CD4-positive, alpha-beta T cell treated with Interleukin-21 for 1 hour (primary cell): Measurements from ENCODE around the gene LAMTOR5.
"Not testable (repeated sequence)": the region's sequence is repeated elsewhere in the genome, so short reads cannot be mapped to it uniquely, and the experiment has no call there.

ENCODE experiments used
- DNase-seq: peaks from one replicate; pipeline ENCODE4 v3.0.0-alpha.2; 2020

The LAMTOR5 gene

DNA sequence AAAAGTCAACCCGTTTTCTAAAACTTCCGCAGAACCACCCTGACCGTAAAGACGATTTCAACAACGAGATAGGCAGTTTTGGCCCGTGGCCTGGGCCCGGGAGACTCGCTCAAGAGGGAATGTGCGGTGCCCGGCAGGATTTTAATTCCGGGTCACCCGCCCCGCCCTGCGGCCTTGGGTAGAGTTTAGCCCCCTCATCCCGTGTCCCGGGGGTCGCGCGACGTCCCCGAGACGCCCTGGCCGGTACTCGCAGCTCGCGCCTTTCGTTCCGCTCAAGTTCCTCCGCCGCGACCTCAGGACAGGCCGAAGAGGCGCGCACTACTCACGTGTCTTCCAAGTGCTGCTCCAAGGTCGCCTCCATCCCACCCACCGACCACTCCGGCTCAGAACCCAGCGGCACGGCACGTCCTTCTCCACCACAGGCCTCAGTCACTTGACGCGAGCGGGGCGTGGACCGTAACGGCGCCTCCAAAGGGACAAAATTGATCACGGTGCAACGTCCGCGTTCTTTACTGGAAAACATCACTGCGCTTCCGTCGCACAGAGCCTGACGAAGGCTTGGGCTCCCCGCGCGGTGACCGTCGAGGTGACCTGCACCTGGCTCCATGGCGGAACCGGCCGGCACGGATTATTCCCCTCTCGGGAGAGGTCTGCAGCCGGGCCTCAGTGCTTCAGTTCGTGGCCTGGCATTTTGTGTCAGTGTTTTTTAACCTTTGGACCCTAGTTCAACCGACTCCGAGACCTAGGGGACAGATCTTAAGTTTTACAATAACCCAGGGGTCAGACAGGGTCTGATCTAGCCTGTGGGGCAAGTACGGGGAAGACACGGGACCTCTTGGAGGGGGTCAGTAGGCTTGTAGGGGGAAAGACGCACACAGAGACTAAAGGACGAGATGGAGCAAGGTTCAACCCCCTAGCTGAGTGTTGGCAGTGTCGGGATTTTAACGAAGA lies at the start of gene LAMTOR5:
TSS of gene LAMTOR5 (minus strand) at position 435 of the 951 bp plus-strand sequence. CDS start at position 361, 74 bp downstream.
- peak; percentile 95 for DNase-seq

DNA sequence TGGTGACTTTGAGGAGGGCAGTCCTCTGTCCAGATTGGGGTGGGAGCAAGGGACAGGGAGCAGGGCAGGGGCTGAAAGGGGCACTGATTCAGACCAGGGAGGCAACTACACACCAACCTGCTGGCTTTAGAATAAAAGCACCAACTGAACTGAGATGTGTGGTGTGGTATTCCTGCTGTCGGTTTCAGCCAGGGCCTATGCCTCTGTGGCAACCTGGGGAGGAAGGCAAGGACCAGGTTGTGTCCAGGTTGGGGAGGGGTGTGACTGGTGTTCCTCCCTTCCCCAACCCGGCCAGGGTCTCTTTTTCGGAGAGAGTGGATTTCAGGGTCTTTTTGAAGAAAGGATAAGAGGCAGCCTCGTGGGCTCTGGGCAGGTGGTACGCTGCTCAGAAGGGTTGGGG lies 49.7 kb upstream of the LAMTOR5 start:
- no peak for DNase-seq

DNA sequence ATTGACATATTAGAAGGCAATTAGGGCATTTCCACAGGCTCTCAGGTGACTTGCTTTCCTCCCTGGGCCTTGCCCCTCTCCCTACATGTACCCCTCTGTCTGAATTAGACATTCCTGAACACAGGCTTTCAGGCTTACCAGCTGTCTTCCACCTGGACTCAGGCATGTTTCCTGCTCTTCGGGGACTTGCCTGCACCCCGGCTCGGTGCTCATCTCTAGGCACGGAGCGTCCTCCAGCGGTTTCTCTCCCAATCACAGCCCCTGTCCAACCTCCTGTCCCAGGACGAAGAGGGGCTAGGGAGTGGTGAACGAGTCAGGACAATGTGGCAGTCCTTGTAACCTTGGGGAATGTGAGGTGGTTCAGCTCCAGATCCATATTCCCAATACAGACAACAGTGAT lies 47.7 kb upstream of the LAMTOR5 start:
- no peak for DNase-seq

DNA sequence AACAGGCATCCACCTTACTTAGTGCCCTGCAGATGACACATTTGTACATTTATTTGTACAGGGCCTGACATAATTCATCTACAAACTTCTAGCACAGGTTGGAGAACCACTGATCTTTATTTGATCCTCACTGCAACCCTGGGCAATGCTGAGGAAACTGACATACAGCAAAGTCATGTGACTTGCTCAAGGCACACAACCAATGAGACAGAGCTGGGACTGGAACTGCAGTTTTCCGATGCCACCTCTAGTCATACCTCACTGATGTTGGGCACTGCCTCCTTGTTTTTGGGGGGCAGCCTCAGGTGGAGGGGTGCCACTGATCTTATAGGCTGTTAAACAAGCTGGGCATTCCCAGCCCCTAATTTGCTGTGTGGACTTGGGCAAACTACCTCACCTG lies 46.8 kb upstream of the LAMTOR5 start:
- DNase-seq = no peak

DNA sequence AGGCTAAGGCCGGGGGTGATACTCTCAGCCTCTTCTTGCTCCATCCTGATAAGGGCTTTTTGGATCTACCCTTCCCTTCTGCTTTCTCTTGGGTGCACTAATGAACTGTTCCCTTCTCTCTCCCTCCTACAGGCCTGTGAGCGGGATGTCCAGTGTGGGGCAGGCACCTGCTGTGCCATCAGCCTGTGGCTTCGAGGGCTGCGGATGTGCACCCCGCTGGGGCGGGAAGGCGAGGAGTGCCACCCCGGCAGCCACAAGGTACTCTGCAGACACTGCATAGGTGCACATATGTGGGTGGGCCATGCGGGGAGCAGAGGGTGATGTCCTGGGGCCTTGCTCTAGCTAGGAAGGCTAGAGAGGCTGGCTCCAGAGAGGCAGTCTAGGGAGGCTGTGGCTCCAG lies 46.3 kb upstream of the LAMTOR5 start:
- DNase-seq = no peak

DNA sequence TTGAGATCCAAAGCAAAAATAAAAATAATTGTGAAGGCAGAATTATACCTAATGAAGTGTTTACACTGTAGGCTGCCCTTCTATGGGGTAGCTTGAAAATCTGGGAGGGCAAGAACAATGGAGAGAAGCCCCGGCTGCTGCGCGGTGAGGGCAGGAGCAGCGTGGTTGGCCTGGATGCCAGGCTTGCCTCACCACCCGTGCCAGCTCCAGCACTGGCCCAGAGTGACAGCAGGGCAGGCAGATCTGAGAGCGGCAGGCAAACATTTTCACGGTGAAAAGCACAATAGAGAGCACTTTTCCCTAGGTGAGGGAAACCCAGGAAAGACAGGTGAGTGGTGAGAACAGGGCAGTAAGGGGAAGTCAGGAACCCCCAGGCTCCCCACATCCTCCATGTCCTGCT lies 44.8 kb upstream of the LAMTOR5 start:
- no peak for DNase-seq

DNA sequence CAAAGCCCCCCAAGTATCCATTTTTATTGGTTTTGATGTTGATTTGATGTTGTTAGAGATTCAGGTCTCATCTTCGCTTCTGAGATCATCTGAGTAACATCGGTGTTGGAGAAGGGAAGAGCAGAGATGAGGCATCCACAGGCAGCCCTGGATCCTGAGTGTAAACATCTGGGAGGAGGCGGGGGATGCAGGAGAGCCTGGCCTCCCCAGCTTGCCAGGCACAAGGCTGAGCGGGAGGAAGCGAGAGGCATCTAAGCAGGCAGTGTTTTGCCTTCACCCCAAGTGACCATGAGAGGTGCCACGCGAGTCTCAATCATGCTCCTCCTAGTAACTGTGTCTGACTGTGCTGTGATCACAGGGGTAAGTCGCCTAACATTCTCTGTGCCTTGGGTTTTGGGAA lies 43.4 kb upstream of the LAMTOR5 start, which contains the start of gene PROK1:
TSS of gene PROK1 (plus strand) at position 221 of the 400 bp plus-strand sequence. CDS start at position 289, 68 bp downstream.
- DNase-seq = no peak

DNA sequence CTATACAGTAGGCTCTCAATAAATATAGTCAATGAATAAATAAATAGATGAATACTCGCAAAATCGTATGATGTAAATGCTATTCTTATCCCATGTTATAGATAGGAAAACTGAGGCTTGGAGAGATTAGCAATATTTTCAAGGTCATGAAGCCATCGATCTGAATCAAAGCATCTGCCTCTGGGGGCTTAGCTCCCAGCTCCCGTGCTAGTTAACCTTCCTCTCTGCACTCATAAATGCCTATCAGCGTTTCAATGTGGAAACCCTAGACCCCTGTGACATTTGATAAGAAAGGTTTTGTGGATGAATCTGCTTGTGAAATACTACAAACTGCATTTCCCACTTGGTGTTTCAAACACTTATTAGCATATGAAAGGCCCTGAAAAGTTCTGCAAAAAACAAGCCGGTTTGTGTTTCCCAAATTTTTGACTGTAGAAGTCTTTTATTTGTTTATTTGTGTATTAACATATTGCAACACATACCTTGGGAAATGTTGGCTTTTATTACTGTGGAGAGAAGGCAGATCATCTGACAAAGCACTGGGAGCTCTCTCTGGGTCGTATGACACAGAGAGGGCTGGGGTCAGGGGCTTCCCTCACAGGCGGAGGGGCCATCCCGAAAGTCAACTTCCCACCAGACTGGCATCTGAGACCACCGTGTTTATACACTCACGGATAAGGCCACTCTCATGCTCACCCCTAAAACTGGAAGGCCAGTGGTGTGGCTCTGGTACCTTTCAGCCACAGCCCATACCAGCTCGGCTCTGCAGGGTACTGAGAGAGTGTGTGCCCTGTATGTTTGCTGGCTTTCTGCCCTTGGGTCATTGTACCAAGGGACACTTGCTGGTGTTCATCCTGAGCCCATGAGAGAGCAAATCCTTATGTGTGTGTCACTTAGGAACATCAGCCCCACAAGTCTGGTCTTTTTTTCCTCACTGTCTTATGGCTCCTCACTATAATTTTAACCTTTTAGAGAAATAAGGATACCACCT lies 42.5 kb upstream of the LAMTOR5 start:
- DNase-seq = no peak

DNA sequence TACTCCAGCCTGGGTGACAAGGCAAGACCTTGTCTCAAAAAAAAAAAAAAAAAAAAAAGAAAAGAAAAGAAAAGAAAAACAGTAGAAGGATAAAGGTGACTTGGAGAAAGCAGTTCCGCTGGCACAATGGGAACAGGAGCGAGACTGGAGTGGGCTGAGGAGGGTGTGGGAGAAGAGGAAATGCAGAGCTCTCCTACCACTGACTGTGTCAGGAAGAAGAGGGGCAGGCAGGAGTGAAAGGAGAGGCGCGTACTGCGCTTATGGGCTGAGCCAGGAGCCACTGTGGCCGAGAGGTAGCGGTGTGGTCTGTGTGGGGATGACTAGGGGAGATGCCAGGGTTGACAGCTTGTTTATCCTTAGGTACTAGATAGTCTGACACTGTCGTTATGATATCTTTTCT lies 37.1 kb upstream of the LAMTOR5 start:
- DNase-seq = no peak

DNA sequence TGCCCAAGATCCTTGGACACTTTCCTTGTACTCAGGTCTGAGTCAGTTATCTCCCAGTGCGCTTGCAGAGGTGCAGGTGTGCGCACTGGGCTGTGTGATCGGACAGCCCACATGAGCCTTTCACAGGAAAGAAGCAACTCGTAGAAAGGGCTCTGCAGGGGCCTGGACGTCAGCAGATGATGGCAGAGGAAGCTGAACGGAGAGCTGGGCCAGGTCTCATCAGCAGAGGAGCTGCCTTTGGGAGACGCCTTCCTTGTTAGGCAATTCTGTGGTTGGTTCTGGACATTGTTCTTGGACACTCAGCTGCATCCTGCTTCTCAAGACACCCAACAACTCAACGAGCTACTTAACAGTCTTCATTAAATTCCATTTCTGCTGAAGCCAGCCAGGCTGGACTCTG lies 36.0 kb upstream of the LAMTOR5 start:
- no peak for DNase-seq

DNA sequence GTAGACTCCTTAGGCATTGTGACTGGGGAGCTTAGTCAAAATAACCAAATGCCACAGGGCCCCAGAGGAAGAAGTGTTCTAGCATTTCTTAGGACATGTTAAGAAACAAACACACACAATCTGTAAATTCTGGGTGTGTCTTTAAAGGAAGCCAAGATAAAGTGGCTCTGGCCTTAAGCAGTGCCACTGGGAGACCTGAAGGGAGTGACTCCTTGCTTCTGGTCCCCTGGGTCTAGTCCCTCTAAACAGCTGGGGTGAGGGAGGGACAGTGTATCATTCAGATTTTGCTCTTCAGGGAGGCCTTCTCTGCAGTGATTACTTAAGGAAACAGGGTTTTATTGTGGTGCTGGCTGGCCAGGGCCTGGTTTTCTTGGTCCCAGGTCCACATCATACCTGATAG lies 34.4 kb upstream of the LAMTOR5 start:
- DNase-seq = no peak

DNA sequence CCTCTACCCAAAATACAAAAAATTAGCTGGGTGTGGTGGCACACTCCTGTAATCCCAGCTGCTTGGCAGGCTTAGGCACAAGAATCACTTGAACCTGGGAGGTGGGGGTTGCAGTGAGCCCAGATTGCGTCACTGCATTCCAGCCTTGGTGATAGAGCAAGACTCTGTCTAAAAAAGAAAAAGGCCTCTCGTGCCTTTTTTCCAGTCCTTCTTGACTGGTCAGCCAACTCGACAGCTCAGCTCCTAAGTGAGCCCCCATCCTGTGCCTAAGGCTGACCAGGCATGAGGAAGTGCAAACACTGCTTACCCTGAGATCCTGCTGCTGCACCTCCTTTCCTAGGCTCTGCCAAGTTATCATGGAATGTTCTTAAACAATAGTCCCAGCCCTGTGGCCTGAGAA lies 33.4 kb upstream of the LAMTOR5 start:
- DNase-seq = no peak

DNA sequence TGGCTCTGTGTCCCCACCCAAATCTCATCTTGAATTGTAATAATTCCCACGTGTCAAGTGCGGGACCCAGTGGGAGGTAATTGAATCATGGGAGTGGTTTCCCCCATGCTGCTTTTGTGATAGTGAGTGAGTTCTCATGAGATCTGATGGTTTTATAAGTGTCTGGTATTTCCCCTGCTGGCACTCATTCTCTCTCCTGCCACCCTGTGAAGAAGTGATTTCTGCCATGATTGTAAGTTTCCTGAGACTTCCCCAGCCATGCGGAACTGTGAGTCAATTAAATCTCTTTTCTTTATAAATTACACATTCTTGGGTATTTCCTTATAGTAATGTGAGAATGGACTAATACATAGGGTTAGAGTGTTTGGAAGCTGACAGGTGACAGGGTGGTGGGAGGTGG lies 32.4 kb upstream of the LAMTOR5 start:
- DNase-seq = not testable (repeated sequence)

DNA sequence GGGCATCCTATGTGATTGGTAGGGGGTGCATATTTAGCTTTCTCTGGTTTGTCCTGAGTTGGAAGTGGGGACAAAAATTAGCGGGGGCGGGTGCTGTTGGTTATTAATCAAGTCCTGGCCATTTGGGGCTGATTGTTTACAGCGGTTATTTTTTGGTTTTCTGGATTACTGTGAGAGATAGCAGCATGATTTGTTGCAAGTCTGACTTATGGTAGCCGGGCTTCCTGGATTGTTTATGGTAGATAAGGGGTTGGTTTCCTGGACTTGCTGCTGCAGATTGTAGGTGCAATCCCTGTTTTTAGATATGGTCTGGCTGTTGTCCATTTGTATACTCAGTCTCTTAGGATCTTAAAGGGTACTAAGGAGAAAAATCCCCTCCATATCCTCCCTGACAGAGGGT lies 31.4 kb upstream of the LAMTOR5 start:
- DNase-seq = no peak

DNA sequence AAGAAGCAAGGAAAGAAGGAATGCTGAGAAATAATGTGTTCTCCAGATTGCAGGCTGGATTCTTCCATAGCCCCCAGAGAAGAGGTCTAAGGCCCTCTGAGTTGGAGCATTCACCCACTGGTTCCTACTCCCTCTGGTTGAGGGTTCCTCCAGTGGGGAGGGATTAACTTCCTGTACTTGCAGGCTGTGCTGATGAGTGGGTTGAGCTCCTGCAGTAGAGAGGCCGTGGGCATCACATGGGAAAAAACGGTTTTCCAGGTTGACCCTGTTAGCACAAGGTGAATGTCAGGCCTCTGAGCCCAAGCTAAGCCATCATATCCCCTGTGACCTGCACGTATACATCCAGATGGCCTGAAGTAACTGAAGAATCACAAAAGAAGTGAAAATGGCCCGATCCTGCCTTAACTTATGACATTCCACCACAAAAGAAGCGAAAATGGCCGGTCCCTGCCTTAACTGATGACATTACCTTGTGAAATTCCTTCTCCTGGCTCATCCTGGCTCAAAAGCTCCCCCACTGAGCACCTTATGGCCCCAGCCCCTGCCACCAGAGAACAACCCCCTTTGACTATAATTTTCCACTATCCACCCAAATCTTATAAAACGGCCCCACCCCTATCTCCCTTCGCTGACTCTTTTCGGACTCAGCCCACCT lies 30.3 kb upstream of the LAMTOR5 start:
- not testable (repeated sequence) for DNase-seq

DNA sequence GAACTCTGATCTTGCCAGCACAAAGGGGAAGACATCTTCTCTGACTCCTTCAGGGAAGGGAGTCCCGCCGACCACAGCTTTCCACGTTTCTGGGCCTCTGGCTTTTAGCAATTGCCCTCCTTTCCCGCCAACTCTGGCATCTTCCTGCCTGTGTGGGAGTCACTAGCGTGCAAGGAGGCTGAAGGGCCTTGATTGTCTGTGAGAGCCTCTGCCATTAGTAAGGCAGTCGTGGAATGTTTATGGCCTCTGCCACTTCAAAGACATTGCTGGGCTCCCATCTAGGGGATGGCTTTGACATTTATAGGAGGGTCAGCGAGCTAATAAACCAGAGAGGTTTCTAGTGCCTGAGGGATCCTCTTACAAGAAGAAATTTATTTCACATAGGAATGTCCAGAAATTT lies 29.1 kb upstream of the LAMTOR5 start:
- DNase-seq = no peak

DNA sequence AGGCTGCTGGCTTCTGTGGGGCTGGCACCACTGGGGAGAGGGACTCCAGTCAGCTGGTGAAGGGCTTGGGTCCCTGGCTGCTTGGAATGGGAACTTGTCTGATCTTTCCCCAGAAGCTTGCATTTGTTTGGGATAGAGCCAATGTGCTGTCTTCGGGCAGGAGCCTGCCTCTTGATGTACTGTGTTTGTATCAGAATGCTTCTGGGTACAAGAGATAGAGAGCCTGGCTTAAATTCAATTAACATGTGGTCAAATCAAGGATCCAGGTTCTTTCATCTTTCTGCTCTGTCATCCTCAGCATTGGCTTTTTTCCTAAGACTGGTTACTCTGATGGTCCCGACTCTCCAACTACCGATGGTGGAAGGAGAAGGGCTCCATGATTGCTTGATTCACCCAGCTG lies 27.5 kb upstream of the LAMTOR5 start:
- DNase-seq = no peak

DNA sequence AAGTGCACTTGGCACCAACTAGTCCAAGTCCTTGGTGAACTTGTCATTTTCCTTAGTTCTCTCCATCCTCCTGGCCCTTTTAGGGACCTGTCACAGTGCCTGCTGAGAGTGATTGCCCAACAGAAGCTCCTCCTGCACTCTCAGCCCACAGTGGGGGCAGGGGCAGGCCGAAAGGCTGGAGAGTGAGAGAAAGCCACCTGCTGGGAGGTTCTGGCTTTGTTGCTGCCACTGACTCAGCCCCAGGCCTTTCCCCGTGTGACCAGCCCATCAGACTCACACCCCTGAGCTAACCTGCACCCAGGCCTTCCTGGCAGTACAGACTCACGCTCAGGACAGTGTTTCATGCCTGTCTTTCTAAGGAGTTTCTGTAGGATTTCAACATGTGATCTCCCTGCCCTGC lies 26.3 kb upstream of the LAMTOR5 start:
- no peak for DNase-seq

DNA sequence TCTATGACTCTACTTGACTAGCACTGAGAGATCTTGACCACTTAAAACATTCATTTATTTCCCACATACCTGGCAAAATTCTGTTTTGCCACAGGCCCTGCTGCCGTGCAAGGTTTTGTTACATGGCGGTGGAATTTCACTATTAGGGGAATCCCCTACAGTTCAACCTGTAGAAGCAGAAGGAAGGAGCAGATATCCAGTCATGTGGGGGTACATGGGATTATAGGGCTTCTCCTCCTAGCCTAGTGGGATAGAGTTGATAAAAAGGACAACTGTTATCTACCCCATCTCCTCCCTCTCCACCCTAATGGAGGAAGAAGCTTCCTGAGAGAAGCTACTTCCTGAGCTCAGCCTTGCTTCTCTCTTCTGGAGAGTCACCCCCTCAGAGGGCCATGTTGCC lies 25.7 kb upstream of the LAMTOR5 start:
- no peak for DNase-seq

DNA sequence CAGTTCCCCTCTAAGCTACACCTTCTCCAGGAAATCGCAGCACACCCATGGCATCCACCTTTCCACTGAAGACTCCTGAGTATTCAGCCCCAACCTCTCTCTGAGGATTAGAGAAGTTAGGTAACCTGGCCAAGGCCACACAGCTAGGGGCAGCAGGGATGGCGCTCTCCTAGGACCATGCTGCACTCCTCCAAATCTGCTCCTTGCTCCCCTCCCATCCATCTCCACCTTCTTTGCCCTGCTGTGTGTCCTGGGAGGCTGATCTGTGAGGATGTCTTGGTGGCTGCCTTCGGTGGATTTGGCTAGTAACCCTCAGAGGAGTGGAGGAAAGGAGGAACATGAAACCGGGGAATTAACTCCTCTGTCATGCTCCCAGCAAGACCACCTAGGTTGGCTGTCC lies 23.4 kb upstream of the LAMTOR5 start:
- DNase-seq = no peak

DNA sequence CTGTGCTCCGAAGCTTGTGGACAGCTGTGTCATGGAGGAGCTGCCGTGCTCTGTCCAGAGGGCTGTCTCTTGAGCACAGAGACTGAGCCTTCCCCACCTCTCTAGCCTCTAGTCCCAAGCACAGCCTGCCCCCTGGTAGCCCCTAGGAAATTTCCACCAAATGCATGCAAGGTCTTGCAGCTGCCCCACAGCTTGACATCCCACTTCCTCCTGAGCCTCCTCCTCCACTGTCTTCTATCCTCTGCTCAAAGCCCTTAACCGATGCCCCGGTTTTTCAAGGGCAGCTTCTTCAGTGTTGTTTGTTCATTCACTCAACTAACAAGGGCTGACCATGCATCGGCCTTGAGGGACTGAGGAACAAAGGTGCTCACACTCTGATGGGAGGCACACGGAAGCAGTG lies 22.9 kb upstream of the LAMTOR5 start:
- no peak for DNase-seq

DNA sequence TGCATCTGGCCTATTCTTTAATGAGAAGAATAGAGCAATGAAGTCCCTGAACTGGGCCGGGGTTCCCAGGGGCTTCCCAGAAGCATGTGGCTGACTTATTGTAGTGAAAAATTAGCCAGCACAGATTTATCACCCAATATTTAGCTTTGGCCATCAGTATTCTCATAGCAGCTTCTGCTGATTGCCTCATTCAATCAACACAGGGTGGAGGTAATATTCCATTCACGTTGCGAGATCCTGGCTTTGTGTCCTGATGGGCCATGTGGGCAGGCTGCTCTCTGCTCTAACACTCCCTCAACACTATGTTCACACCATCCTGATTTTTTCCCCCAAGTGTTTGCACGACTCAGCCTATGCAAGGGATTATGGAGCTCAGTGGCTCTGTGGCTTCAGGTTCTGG lies 21.5 kb upstream of the LAMTOR5 start:
- no peak for DNase-seq

DNA sequence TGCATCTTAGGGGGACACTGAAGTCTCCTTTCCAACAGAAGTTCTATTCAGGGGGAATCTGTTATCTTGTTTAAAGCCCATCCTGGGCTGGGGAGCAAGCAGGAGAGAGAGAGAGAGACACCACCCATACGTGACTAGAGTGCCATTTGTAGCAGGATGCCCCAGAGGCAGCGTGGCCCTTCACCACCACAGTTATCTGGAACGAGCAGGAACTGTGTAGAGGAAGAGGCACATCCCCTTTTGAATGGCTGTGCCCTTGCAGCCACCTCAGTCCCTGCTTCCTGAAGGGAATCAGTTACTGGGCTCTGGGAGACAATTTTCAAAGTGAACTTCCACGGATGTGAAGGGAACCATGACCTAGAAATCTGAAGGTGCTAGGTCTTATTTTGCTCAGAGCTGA lies 19.4 kb upstream of the LAMTOR5 start:
- DNase-seq = no peak
